NCI-H1930 (cell line): Measurements from ENCODE around the gene MYO18B.

Source experiments
- DNase-seq, 2 experiments: peaks; one replicate each; lab custom pipeline; 2025; lab: John Stamatoyannopoulos, UW

MYO18B gene

DNA sequence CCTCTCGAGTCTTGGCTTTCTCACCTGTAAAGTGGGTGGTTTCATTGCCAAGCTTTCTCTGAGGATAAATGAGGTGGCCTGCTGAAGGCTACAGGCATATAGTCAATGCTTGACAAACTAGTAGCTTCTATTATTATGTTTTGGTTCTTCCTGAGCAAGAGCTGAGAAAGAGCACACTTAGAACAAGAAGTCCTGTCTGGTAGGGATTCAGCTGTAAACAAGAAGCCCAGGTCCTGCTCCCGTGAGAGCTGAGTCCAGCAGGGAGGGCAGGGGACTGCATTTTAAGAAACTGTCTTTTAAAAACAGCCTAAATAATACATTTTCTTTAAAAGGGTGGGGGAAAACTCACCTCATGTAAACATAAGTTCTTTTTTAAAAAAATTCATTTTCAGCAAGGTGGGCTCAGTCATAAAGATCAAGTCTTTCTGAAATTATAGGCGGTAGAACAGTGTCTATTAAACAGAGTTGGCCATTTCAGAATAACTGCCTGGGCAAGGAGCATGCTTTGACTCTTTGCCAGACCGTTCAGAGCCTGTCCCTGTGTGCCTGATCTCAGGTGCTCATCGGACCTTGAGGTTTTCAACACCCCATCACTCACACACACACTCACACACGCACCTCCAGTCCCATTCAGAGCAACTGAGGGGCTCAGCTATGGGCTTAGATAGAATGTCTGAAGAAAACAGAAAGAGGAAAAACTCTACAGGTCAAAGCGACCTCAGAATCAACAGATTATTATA lies 29.2 kb upstream of the MYO18B start:
- no peak for DNase-seq

GRCh38 chr22:25714070-25714469 lies 27.9 kb upstream of the MYO18B start:
- DNase-seq, result no peak

GRCh38 chr22:25714739-25715138 lies 27.2 kb upstream of the MYO18B start:
- DNase-seq, result no peak

GRCh38 chr22:25716637-25717036 lies 25.4 kb upstream of the MYO18B start:
- no peak for DNase-seq

DNA sequence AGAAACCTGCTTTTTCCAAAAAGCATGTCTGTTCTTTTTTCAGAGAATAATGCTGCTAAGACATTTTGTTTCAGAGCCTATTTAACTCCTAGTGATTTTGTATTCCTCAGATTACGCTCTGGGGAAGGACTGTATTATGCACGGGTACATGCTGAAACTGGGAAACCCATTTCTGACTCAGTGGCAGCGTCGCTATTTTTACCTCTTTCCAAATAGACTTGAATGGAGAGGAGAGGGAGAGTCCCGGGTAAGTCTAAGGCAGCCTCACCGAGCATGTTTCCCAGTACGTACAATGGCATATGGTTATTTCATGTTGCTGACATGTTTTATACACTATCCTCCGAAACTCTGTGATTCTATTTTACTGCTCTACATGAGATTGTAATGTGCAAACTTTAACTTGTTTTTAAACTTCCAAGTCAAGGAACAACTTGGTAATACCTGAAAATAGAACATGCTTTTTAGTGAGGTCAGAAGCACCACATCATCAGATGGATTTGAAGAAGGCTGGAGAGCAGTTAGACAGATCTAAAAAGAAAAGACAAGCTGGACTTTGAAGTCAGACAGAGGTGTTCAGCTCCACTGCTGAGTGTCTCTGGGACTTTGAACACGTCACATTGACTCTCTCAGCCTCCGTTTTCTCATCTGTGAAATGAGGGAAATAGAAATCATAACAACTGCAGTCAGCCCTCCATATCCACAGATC lies 23.7 kb upstream of the MYO18B start:
- no peak for DNase-seq

DNA sequence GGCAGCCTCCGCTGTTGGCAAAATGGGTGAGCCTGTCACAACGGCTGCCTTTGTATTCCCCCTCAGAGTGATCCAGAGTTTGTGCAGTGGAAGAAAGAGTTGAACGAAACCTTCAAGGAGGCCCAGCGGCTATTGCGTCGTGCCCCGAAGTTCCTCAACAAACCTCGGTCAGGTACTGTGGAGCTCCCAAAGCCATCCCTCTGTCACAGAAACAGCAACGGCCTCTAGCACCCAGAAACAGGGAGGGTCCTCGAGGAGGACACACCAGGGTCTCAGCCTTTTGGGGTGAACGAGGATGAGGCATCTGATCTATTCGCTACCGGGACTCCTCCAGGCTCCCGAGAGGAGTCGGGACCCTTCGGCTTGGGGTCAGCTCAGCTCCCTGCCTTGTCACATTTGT lies 19.8 kb upstream of the MYO18B start:
- DNase-seq, result no peak

DNA sequence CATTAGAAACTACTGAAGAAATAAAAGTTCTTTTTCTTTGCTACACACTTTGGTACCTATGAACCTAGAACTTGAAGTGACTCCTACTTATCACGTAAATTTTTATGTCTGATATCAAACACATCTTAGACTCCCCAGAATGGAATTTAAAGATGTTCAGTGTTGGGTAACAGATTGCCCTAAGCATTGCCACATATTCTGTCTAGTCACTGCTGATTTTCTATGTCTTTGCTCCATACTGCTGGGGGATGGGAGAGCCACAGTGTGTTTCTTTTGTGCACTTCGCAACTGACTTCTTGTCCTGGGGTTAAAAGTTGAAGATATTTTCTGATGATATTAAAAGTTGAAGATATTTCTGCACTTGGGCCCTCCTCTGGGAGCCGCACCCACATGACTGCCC lies 19.4 kb upstream of the MYO18B start:
- no peak for DNase-seq

- DNase-seq, result no peak
These were observed 15.7 kb upstream of the MYO18B start for GRCh38 chr22:25726241-25726640.

- DNase-seq, result no peak
These were observed 13.9 kb upstream of the MYO18B start for GRCh38 chr22:25728071-25728470.

GRCh38 chr22:25729016-25729995 lies 12.7 kb upstream of the MYO18B start:
- DNase-seq, result no peak

DNA sequence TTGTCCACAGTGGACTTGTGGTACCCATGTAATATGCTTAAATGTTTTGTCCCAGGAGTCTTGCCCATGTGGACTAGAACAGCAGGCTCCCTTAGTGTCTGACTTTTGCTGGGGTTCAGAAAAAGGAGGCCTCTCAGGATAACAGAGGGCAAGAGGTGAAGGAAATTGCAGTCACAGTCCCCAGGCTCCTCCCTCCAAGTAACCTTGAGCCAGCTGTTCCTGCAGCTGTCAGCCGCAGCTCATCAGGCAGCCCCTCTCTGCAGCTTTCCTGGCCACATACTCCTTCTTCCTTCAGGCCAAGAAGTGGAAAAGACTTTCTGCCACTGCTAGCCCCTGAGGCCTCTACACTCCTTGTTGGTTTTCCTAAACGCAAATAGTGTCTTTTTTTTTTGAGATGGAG lies 6.3 kb upstream of the MYO18B start:
- DNase-seq, result no peak

DNA sequence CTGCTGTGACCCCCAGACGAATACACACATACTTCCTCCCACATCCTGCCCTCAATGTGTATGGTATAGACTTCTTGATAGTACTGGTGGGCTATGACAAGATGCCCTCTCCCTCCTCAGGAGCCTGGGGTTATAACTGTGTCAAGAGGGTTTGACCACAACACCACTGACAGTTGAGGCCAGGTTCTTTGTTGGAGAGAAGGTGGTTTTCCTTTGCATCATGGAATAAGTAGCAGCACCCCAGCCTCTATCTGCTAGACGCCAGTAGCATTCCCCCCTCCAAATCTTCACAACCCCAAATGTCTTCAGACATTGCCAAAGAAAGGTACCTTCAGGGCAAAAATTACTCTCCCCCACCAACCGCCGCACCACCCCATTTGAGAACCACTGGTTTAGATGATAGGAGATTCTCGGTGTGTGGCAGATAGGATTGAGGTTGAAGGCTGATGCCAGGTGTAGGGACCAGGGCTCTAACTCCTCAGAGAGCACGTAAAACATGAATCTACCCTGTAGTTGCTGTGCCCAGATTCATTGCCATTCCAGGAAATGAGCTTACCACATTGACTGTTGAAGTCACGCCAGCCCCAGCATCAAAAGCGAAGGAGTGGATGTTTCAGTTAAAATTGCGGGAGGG lies 5.5 kb upstream of the MYO18B start:
- DNase-seq, result no peak

DNA sequence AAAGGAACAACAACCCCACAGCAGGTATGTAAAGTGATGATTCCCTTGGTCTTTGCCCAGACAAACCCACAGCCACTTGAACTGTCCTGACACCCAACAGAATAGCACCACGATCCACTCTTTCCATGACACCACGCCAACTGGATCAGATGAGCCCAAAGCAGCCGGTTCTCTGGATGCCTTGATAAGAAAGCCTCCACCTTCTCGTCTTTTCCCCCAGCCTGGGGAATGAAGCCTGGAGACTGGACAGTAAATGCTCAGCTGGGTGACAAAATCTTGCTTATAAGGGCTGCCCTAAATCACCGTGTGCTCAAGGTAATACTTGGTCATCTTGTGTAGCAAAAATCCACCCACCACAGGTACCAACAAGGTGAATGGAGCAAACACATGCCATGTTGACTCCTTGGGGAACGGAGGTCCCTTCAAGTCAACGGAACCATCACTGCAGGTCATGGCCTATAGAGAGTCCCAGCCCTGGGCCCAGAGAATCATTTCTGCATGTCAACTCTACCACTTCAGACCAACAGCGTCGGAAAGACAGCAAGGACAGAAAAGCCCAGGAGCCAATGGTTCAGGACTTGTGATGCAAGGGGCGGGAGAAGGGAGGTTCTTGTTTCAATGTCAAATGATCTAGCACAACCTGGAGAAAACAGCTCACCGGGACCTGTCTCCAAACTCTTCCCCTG lies 2.2 kb upstream of the MYO18B start:
- no peak for DNase-seq

DNA sequence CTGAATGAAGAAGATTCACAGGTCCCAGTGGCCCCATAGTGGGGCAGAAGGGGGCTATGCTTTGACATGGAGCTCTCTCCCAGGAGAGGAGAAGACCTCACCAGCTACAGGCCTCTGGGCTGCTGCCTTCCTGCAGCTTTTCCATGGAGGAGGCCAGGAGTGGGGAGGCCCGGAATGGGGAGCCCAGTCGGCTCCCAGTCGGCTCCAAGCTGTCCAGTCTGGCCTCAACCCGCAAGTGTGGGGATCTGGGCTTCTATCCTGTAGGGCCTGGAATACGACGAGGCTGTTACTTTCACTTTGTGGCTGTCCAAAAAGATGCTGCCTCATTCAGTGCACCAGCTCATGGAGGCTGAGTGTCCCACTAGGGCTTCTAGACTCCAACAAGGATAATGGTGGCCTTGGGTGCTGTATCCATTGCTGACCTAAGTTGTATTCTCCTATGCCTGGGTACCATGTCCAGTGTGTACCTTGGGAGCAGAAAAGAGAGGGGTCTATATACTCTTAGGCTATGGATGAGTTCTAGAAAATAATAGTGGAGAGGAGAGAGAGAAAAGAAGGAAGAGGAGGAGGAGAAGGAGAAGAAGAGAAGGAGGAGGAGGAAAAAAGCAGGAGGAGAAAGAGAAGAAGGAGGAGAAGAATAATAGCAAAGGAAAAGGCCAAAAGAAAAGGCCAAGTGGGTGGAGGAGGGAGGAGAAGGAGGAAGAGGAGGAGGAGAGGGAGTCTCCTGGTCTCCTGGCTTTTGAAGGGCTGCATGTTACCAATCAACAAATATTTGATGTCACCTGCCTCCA lies 1.1 kb downstream of the MYO18B start:
- no peak for DNase-seq

- DNase-seq, result no peak
These were observed 2.7 kb downstream of the MYO18B start for GRCh38 chr22:25744694-25745093.

- no peak for DNase-seq
These were observed 3.5 kb downstream of the MYO18B start for GRCh38 chr22:25745341-25746011.

GRCh38 chr22:25746012-25746373 lies 4.0 kb downstream of the MYO18B start:
- no peak for DNase-seq

- DNase-seq, result no peak
These were observed 5.4 kb downstream of the MYO18B start for GRCh38 chr22:25747245-25747944.

DNA sequence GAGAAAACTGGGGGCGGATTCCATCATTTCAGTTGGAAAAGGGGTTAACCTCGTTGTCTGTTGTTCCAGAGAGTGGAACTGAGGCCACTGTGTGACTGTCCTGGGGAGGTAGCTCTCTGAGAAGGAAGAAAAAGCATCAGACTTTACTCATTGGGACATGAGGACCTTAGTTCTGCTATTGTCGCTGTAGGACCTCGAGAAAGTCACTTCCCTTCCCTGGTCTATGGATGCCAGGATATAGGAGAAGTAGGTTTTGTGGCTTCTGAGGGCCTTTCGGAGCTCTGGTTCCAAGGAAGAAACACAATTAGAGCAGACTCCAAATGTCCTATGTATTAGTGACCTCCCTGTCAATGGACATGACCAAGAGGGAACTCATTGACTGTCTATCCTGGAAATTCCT lies 6.2 kb downstream of the MYO18B start:
- no peak for DNase-seq

GRCh38 chr22:25748704-25749103 lies 6.7 kb downstream of the MYO18B start:
- no peak for DNase-seq
